B cell (primary cell): ENCODE results near the gene LRRC74B. TPM values are rescaled to one million over a fixed set of nuclear protein-coding genes. Genes with fewer than 3 reads are reported as not detected.

ENCODE experiments used
- ATAC-seq: fragments of 200-7000 bp; cut with Tn5 transposase; one replicate; pipeline ENCODE4 v1.10.0; 2021; ENCODE audit warnings: low read depth, mild to moderate bottlenecking, moderate number of reproducible peaks, moderate library complexity
- CTCF ChIA-PET: fragments of 350-600 bp; sonication (Branson Sonifier 250); formaldehyde crosslinking; loops from one replicate; lab custom pipeline; 2021; ENCODE audit warnings: antibody characterized with exemption, inconsistent platforms; lab: Charles Lee
- POLR2A ChIA-PET: fragments of 350-600 bp; sonication (Branson Sonifier 250); formaldehyde crosslinking; loops from one replicate; lab custom pipeline; 2021; ENCODE audit warnings: antibody characterized with exemption; lab: Charles Lee
- DNase-seq: peaks from one replicate; pipeline ENCODE4 v3.0.0; 2013
- H2AFZ ChIP-seq: 2 replicates; pipeline ENCODE4 v1.6.1; 2012; ENCODE audit warnings: mild to moderate bottlenecking, low read depth, low read length; ENCODE audit not compliant: insufficient read depth, poor library complexity, severe bottlenecking
- H3K27ac ChIP-seq, 2 donors: 1 replicate in 1 of 2; 2 replicates in 1 of 2; pipeline ENCODE4 v1.5.1; 2012 to 2013; ENCODE audit warnings: low read length in 2 of 2, mild to moderate bottlenecking in 2 of 2, moderate library complexity in 1 of 2
- H3K27me3 ChIP-seq, 4 experiments: fragments of 200-600 bp in 1 of 4; sonication (generic) in 1 of 4; replicated peaks in 1 of 4; 1 replicate in 2 of 4; 2 replicates in 2 of 4; pipeline versions ENCODE4 v1.6.1 to v1.7.0; 2013 to 2016; ENCODE audit warnings: low read length in 3 of 4, mild to moderate bottlenecking in 2 of 4, mixed read lengths in 1 of 4, moderate library complexity in 1 of 4; ENCODE audit not compliant: insufficient read depth in 4 of 4, control insufficient read depth in 3 of 4; ENCODE audit errors: control extremely low read depth in 1 of 4
- H3K36me3 ChIP-seq, 2 experiments: replicated peaks in 1 of 2; 1 replicate in 1 of 2; 2 replicates in 1 of 2; pipeline versions ENCODE4 v1.6.1 to v1.7.1; 2013; ENCODE audit warnings: low read length in 1 of 2; ENCODE audit not compliant: insufficient read depth in 2 of 2, control insufficient read depth in 1 of 2; ENCODE audit errors: control extremely low read depth in 1 of 2, extremely low read depth in 1 of 2
- H3K4me1 ChIP-seq, 2 donors: fragments of 200-600 bp in 1 of 2; sonication (generic) in 1 of 2; 1 replicate in 1 of 2; 2 replicates in 1 of 2; pipeline versions ENCODE4 v1.5.1 to v1.6.1; 2013 to 2017; ENCODE audit warnings: low read length in 2 of 2; ENCODE audit not compliant: control insufficient read depth in 2 of 2, insufficient read depth in 2 of 2
- H3K4me2 ChIP-seq: replicated peaks from 2 replicates; pipeline ENCODE3; 2012; ENCODE audit warnings: mild to moderate bottlenecking, low read depth, low read length; ENCODE audit not compliant: poor library complexity, severe bottlenecking
- H3K4me3 ChIP-seq, 5 experiments: fragments of 200-600 bp in 1 of 5; sonication (generic) in 1 of 5; 1 replicate in 3 of 5; 2 replicates in 2 of 5; pipeline versions ENCODE4 v1.5.1 to v1.7.0; 2011 to 2016; ENCODE audit warnings: low read length in 4 of 5, mild to moderate bottlenecking in 4 of 5, low read depth in 2 of 5, control low read depth in 1 of 5, moderate library complexity in 1 of 5; ENCODE audit not compliant: insufficient read depth in 1 of 5; ENCODE audit errors: control extremely low read depth in 1 of 5, extremely low read depth in 1 of 5
- H3K79me2 ChIP-seq: fragments of 200-600 bp; sonication (generic); one replicate; pipeline ENCODE4 v1.6.0; 2016; ENCODE audit warnings: low read length; ENCODE audit not compliant: control insufficient read depth, insufficient read depth
- H3K9ac ChIP-seq: fragments of 200-600 bp; sonication (generic); 2 replicates; pipeline ENCODE4 v1.6.1; 2017; ENCODE audit warnings: mild to moderate bottlenecking, low read length, moderate library complexity
- H3K9me3 ChIP-seq, 3 donors: one replicate each; pipeline versions ENCODE4 v1.6.1 to v1.7.1; 2013; ENCODE audit warnings: low read length in 2 of 3; ENCODE audit not compliant: control insufficient read depth in 2 of 3, insufficient read depth in 1 of 3; ENCODE audit errors: control extremely low read depth in 1 of 3
- H4K20me1 ChIP-seq: 2 replicates; pipeline ENCODE4 v1.6.0; 2012; ENCODE audit warnings: mild to moderate bottlenecking, low read length; ENCODE audit not compliant: insufficient read depth, control insufficient read depth, poor library complexity, severe bottlenecking
- H3K27ac Mint-ChIP-seq: one replicate; pipeline ENCODE4 v1.8.0; 2021; ENCODE audit warnings: mixed read lengths
- H3K27me3 Mint-ChIP-seq: one replicate; pipeline ENCODE4 v1.8.0; 2021; ENCODE audit warnings: mixed read lengths
- H3K4me1 Mint-ChIP-seq: one replicate; pipeline ENCODE4 v1.8.0; 2021; ENCODE audit warnings: mixed read lengths
- H3K4me3 Mint-ChIP-seq: one replicate; pipeline ENCODE4 v1.8.0; 2021; ENCODE audit warnings: mixed read lengths
- H3K9me3 Mint-ChIP-seq: one replicate; pipeline ENCODE4 v1.8.0; 2022; ENCODE audit warnings: mixed read lengths; ENCODE audit not compliant: insufficient read depth
- EZH2 ChIP-seq: IDR thresholded peaks from 2 replicates; pipeline ENCODE4 v1.6.1; 2012; ENCODE audit warnings: borderline replicate concordance, low read depth, mild to moderate bottlenecking, moderate library complexity, low read length; ENCODE audit not compliant: insufficient read depth, poor library complexity, severe bottlenecking
- WGBS: methylation state at CpG from one replicate; pipeline ENCODE4 v1.1.5; 2013; ENCODE audit warnings: missing lambda C conversion rate; ENCODE audit not compliant: insufficient coverage; 5-methylcytosine and 5-hydroxymethylcytosine counted together
- intact Hi-C: fragments of 100-400 bp; cut with micrococcal nuclease; formaldehyde crosslinking; loops from one replicate; pipeline ENCODE4 v1.10.0; 2022
- polyA plus RNA-seq: library from polyadenylated mRNA; depleted of rRNA; stranded (reverse); fragments of >200 nt; gene quantifications from 2 replicates; pipeline ENCODE4 v1.2.3, GENCODE V29; 2012
- total RNA-seq, 2 donors: library from RNA; stranded (reverse); fragments of 120-200 nt in 1 of 2; gene quantifications; 1 replicate in 1 of 2; 2 replicates in 1 of 2; pipeline versions ENCODE4 v1.2.3 to v1.2.4, GENCODE V29; 2013 to 2022
- TF ChIP-seq, protein P1 (sequence below): fragments of 200-600 bp; IDR thresholded peaks from one replicate; pipeline ENCODE4 v1.8.0; 2022; ENCODE audit warnings: antibody characterized with exemption, mild to moderate bottlenecking

The LRRC74B gene
- total and polyA plus RNA-seq, 2 donors (not counting 1 experiment from before 2014, with no cell fraction given), result 0.01 to 0.17 TPM

DNA sequence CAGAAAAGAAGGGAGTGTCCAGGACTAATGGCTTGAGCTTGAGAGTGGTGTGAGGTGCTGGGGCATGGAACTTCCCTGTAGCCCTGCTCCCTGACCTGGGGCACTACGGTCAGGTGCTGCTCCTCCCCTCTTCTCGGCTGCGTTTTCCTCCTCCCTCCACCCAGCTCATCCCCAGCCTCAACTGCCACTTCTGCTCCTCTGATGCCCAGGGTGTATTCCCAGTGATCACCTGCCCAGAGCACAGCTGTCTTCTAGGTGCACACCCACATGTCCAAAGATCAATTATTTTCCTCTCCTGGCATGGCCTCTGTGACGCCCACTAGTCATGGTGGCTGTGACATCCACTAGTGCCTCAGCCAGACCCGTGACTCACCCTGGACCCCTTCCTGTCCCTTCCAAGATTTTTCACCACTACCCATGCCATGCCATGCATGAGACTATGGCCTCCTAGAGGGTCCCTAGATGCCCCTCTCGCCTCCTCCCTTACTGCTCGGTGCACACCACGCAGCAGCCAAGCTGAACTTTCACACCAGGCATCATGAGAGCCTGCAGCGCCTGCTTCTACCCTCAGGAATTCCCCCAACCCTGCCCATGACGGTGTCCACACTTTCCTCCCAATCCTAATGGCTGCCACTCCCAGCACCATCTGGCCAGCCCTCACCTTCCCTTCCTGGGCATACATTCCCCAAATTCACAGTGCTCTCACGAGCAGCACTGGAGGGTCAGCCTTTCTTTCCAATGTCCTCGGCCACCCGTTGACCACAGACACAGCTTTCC, 28.9 kb upstream of the LRRC74B start:
- Mint-ChIP-seq H3K9me3 (no peaks in the 10 kb centered on the region), H3K27ac (peak overlapping the region; percentile 61), H3K4me1 (peaks cover 24% of the 10 kb centered on the region), H3K27me3 (no peaks in the 10 kb centered on the region), H3K4me3 (no peak overlapping the region)
- Histone ChIP-seq H3K9me3 (no peaks in the 10 kb centered on the region), H3K4me1 (peaks cover 14 to 24% of the 10 kb centered on the region in 2 donors), H3K4me3 (no peak overlapping the region), H3K27ac (no peak overlapping the region), H4K20me1 (no peaks in the 10 kb centered on the region), H3K4me2 (no peak overlapping the region), H3K9ac (no peak overlapping the region), H2AFZ (no peak overlapping the region), H3K36me3 (no peaks in the 10 kb centered on the region), H3K79me2 (no peaks in the 10 kb centered on the region), H3K27me3 (peaks cover 0 to 2% (median 0%) of the 10 kb centered on the region in 4 experiments)
- POLR2A ChIA-PET, result no interaction called here
- WGBS, result 89% methylated on average over 12 of the region's 13 CpGs
- CTCF ChIA-PET, result no interaction called here
- TF ChIP-seq EZH2, result no peak
- TF ChIP-seq, protein P1, sequence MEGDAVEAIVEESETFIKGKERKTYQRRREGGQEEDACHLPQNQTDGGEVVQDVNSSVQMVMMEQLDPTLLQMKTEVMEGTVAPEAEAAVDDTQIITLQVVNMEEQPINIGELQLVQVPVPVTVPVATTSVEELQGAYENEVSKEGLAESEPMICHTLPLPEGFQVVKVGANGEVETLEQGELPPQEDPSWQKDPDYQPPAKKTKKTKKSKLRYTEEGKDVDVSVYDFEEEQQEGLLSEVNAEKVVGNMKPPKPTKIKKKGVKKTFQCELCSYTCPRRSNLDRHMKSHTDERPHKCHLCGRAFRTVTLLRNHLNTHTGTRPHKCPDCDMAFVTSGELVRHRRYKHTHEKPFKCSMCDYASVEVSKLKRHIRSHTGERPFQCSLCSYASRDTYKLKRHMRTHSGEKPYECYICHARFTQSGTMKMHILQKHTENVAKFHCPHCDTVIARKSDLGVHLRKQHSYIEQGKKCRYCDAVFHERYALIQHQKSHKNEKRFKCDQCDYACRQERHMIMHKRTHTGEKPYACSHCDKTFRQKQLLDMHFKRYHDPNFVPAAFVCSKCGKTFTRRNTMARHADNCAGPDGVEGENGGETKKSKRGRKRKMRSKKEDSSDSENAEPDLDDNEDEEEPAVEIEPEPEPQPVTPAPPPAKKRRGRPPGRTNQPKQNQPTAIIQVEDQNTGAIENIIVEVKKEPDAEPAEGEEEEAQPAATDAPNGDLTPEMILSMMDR, result no peak
- DNase-seq (no peak), ATAC-seq (no peak)
- intact Hi-C loops, result no loop called here

DNA sequence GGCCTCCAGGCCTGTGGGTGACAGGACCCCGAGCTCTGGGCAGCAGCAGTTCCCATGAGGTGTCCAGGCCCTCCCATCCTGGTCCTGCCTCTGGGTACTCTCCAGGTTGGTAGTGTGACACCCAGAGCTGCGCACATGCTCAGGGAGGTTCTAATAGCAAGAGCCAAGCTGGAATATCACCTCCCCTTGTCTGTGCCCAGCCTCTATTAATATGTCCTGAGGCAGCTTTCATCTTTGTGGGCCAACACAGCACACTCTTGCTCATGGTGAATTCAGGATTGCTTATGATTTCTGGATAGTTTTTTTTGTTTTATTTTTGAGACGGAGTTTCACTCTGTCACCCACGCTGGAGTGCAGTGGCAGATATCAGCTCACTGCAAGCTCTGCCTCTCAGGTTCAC, 27.4 kb upstream of the LRRC74B start:
- no peaks in the 10 kb centered on the region for H4K20me1 ChIP-seq
- intact Hi-C loops, result no loop called here
- ChIA-PET POLR2A (no interaction called here), CTCF (interaction anchor here (1.1 kb wide), 1 partner anchor 31 kb away, joined by 3 read pairs; no protein-coding TSS in a partner anchor)
- H3K9me3 Mint-ChIP-seq, result no peaks in the 10 kb centered on the region
- peaks cover 14 to 24% of the 10 kb centered on the region in 2 donors for H3K4me1 ChIP-seq
- no peak overlapping the region for H3K27ac ChIP-seq
- no peak for TF ChIP-seq EZH2
- TF ChIP-seq, protein P1, result no peak
- no peak overlapping the region for H3K4me3 ChIP-seq
- H3K79me2 ChIP-seq, result no peaks in the 10 kb centered on the region
- no peak overlapping the region for H2AFZ ChIP-seq
- no peaks in the 10 kb centered on the region for H3K27me3 Mint-ChIP-seq
- DNase-seq (no peak), ATAC-seq (no peak)
- no peak overlapping the region for H3K4me3 Mint-ChIP-seq
- H3K27me3 ChIP-seq, result peaks cover 0 to 2% (median 0%) of the 10 kb centered on the region in 4 experiments
- H3K4me1 Mint-ChIP-seq, result peaks cover 22% of the 10 kb centered on the region
- no peak overlapping the region for H3K4me2 ChIP-seq
- H3K27ac Mint-ChIP-seq, result no peak overlapping the region
- H3K36me3 ChIP-seq, result no peaks in the 10 kb centered on the region
- 90% methylated on average over 3 of the region's 4 CpGs for WGBS
- H3K9ac ChIP-seq, result no peak overlapping the region
- no peaks in the 10 kb centered on the region for H3K9me3 ChIP-seq
